Measurements from ENCODE around the gene RNF144B. TPM values are rescaled to one million over a fixed set of nuclear protein-coding genes. Genes with fewer than 3 reads are reported as not detected.

RNF144B gene
- total and polyA plus RNA-seq, 2 experiments from 2014 or later: 4.2 to 9.0 TPM

GRCh38 chr6:18384621-18385020, 2.5 kb upstream of the RNF144B start (continued):
- TF ChIP-seq, protein P1, sequence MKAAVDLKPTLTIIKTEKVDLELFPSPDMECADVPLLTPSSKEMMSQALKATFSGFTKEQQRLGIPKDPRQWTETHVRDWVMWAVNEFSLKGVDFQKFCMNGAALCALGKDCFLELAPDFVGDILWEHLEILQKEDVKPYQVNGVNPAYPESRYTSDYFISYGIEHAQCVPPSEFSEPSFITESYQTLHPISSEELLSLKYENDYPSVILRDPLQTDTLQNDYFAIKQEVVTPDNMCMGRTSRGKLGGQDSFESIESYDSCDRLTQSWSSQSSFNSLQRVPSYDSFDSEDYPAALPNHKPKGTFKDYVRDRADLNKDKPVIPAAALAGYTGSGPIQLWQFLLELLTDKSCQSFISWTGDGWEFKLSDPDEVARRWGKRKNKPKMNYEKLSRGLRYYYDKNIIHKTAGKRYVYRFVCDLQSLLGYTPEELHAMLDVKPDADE (IDR thresholded peaks at IDR 0.05): no peak
- no peak for TF ChIP-seq ZNF331 (CRISPR knock-in tag; IDR thresholded peaks at IDR 0.05; ENCODE audit: low read depth)

DNA sequence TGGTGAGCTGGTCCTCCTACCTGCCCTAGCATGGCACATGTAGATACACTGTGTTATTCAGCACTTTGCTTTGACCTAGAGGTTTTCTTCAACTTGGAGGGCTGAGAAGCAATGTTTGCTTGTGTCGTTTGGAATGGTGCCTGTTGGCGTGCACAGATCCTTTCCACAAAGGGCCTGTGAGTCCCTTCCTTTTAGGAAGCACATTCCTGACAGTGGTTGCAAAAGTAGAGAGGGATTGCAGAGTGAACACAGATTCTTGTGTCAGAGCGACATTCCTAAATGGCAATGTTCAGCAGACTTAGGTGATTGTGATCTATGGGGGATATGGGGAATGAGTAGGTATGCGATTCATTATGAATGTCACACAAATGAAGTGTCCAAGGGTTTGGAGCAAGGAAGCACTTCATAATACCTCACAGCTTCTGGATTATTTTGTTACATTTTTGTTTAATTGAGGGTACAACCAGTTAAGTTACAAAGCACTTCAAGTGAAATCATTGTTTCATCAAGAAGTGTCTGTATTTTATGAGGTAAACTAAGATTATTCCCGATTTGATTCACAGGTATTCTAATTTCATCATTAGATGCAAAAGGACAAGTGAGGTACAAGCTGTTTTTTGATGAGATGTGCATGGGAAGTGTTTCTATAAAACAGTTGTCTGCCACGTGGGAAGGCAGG, 713 bp upstream of the RNF144B start:
- ATAC-seq: no peak
- H3K4me2 ChIP-seq: peak overlapping the region; percentile 82
- H3K27me3 ChIP-seq (ENCODE audit: insufficient read depth): no peaks in the 10 kb centered on the region
- peaks cover 10% of the 10 kb centered on the region; the same call in 1 of the 2 replicates for H3F3A ChIP-seq (replicated peaks; ENCODE audit: low read depth)
- H3K79me2 ChIP-seq (replicated peaks; ENCODE audit: insufficient read depth): peaks cover 18% of the 10 kb centered on the region
- peaks cover 6% of the 10 kb centered on the region for H3K27me3 Mint-ChIP-seq (ENCODE audit: insufficient read depth, low read depth, poor library complexity)
- peak overlapping the region; percentile 64 for H3K4me3 ChIP-seq
- peak overlapping the region; percentile 93 for H3K4me3 Mint-ChIP-seq
- DNase-seq (ENCODE audit: low spot score): no peak
- H3K36me3 Mint-ChIP-seq (ENCODE audit: low read depth): peaks cover 4% of the 10 kb centered on the region; the same call in 2 of the 3 replicates
- H3K4me1 ChIP-seq (ENCODE audit: insufficient read depth): peaks cover 43% of the 10 kb centered on the region
- no peaks in the 10 kb centered on the region; the same call in 1 of the 3 replicates for H3K9me3 Mint-ChIP-seq
- no peaks in the 10 kb centered on the region for H3K9me2 ChIP-seq (ENCODE audit: insufficient read depth)
- peak overlapping the region; percentile 58; the same call in 1 of the 2 replicates for H3K27ac Mint-ChIP-seq
- H3K4me1 Mint-ChIP-seq: peaks cover 40% of the 10 kb centered on the region
- H4K20me1 ChIP-seq (replicated peaks; ENCODE audit: insufficient read depth): no peaks in the 10 kb centered on the region
- peak overlapping the region; percentile 97 for H2AFZ ChIP-seq
- H3K36me3 ChIP-seq (ENCODE audit: insufficient read depth): no peaks in the 10 kb centered on the region
- peak overlapping the region; percentile 92 for H3K27ac ChIP-seq (ENCODE audit: low read depth)
- no peak for TF ChIP-seq NANOG (IDR thresholded peaks at IDR 0.05; ENCODE audit: borderline replicate concordance)
- TF ChIP-seq, protein P1 (IDR thresholded peaks at IDR 0.05): no peak
- no peak for TF ChIP-seq POLR2AphosphoS5 (IDR thresholded peaks at IDR 0.05; ENCODE audit: low read depth)
- TF ChIP-seq JUNB (IDR thresholded peaks at IDR 0.05; ENCODE audit: unreplicated experiment): no peak
- TF ChIP-seq CTCF (conservative IDR thresholded peaks at IDR 0.05; ENCODE audit: low read depth in 2 of 2): no peak
- TF ChIP-seq, protein P2, sequence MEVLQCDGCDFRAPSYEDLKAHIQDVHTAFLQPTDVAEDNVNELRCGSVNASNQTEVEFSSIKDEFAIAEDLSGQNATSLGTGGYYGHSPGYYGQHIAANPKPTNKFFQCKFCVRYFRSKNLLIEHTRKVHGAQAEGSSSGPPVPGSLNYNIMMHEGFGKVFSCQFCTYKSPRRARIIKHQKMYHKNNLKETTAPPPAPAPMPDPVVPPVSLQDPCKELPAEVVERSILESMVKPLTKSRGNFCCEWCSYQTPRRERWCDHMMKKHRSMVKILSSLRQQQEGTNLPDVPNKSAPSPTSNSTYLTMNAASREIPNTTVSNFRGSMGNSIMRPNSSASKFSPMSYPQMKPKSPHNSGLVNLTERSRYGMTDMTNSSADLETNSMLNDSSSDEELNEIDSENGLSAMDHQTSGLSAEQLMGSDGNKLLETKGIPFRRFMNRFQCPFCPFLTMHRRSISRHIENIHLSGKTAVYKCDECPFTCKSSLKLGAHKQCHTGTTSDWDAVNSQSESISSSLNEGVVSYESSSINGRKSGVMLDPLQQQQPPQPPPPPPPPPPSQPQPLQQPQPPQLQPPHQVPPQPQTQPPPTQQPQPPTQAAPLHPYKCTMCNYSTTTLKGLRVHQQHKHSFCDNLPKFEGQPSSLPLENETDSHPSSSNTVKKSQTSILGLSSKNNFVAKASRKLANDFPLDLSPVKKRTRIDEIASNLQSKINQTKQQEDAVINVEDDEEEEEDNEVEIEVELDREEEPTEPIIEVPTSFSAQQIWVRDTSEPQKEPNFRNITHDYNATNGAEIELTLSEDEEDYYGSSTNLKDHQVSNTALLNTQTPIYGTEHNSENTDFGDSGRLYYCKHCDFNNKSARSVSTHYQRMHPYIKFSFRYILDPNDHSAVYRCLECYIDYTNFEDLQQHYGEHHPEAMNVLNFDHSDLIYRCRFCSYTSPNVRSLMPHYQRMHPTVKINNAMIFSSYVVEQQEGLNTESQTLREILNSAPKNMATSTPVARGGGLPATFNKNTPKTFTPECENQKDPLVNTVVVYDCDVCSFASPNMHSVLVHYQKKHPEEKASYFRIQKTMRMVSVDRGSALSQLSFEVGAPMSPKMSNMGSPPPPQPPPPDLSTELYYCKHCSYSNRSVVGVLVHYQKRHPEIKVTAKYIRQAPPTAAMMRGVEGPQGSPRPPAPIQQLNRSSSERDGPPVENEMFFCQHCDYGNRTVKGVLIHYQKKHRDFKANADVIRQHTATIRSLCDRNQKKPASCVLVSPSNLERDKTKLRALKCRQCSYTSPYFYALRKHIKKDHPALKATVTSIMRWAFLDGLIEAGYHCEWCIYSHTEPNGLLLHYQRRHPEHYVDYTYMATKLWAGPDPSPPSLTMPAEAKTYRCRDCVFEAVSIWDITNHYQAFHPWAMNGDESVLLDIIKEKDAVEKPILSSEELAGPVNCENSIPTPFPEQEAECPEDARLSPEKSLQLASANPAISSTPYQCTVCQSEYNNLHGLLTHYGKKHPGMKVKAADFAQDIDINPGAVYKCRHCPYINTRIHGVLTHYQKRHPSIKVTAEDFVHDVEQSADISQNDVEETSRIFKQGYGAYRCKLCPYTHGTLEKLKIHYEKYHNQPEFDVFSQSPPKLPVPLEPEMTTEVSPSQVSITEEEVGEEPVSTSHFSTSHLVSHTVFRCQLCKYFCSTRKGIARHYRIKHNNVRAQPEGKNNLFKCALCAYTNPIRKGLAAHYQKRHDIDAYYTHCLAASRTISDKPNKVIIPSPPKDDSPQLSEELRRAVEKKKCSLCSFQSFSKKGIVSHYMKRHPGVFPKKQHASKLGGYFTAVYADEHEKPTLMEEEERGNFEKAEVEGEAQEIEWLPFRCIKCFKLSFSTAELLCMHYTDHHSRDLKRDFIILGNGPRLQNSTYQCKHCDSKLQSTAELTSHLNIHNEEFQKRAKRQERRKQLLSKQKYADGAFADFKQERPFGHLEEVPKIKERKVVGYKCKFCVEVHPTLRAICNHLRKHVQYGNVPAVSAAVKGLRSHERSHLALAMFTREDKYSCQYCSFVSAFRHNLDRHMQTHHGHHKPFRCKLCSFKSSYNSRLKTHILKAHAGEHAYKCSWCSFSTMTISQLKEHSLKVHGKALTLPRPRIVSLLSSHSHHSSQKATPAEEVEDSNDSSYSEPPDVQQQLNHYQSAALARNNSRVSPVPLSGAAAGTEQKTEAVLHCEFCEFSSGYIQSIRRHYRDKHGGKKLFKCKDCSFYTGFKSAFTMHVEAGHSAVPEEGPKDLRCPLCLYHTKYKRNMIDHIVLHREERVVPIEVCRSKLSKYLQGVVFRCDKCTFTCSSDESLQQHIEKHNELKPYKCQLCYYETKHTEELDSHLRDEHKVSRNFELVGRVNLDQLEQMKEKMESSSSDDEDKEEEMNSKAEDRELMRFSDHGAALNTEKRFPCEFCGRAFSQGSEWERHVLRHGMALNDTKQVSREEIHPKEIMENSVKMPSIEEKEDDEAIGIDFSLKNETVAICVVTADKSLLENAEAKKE (CRISPR knock-in tag; IDR thresholded peaks at IDR 0.05): no peak
- TF ChIP-seq EZH2 (IDR thresholded peaks at IDR 0.05; ENCODE audit: low read depth, unreplicated experiment): no peak
- no peak for TF ChIP-seq ZNF331 (CRISPR knock-in tag; IDR thresholded peaks at IDR 0.05; ENCODE audit: low read depth)
- no peak for TF ChIP-seq CREB1 (CRISPR knock-in tag; IDR thresholded peaks at IDR 0.05; ENCODE audit: low read depth)
- no peak for TF ChIP-seq ZNF114 (CRISPR knock-in tag; IDR thresholded peaks at IDR 0.05)
